ENCODE results near the gene PEX13. TPM values are rescaled to one million over a fixed set of nuclear protein-coding genes. Genes with fewer than 3 reads are reported as not detected.
"Not testable (repeated sequence)": the region's sequence is repeated elsewhere in the genome, so short reads cannot be mapped to it uniquely, and the experiment has no call there.

The PEX13 gene
- total and polyA plus RNA-seq, 2 of the 4 experiments (the other 2 are of a cell fraction) = 12.1 to 34.8 TPM

GRCh38 chr2:60982066-60982465 lies 35.5 kb upstream of the PEX13 start:
- H3K9me1 ChIP-seq (ENCODE audit: insufficient read depth, low read length); H3K4me3 ChIP-seq (ENCODE audit: insufficient read depth, low read depth, low read length); H4K8ac ChIP-seq (ENCODE audit: low read depth in 2 of 2, low read length in 2 of 2); H3K79me1 ChIP-seq (ENCODE audit: low read depth in 1 of 2, low read length in 2 of 2); H3K27me3 ChIP-seq (ENCODE audit: control insufficient read depth, insufficient read depth, low read length); ATAC-seq (ENCODE audit: low read depth); H3K9me3 ChIP-seq (ENCODE audit: control insufficient read depth, insufficient read depth, low read length); H2BK5ac ChIP-seq (ENCODE audit: low read depth, low read length, poor library complexity, severe bottlenecking); POLR2A ChIA-PET (ENCODE audit: unreplicated experiment); dilution Hi-C loops (cut with HindIII; ENCODE audit: low sequenced_read_pairs, unreplicated experiment); H3K4ac ChIP-seq (ENCODE audit: low read depth, low read length); H3K27ac ChIP-seq (ENCODE audit: insufficient read depth, low read length); H2AFZ ChIP-seq (replicated peaks; ENCODE audit: low read length, poor library complexity); DNase-seq; H2AK5ac ChIP-seq (ENCODE audit: low read depth, low read length); H3K4me1 ChIP-seq (ENCODE audit: control insufficient read depth, insufficient read depth, low read length); H3K9ac ChIP-seq (ENCODE audit: low read depth, low read length); H3K4me2 ChIP-seq (ENCODE audit: low read depth, low read length); H3K36me3 ChIP-seq (ENCODE audit: control insufficient read depth, insufficient read depth, low read length); H4K20me1 ChIP-seq (ENCODE audit: insufficient read depth, low read length); H2BK120ac ChIP-seq (ENCODE audit: low read depth, low read length); H3K18ac ChIP-seq (ENCODE audit: low read depth, low read length); H4K5ac ChIP-seq (ENCODE audit: low read depth, low read length); H2BK15ac ChIP-seq (ENCODE audit: low read depth, low read length); H3K56ac ChIP-seq (ENCODE audit: extremely low read depth, insufficient read depth, low read length); H4K91ac ChIP-seq (ENCODE audit: insufficient read depth, low read depth, low read length); H2AK9ac ChIP-seq (replicated peaks; ENCODE audit: low read depth, low read length, poor library complexity); in situ Hi-C loops (cut with MboI; ENCODE audit: low sequenced_read_pairs); H2BK20ac ChIP-seq (ENCODE audit: low read depth, low read length); intact Hi-C loops (cut with micrococcal nuclease); BruUV-seq (replicated peaks); H3K23ac ChIP-seq (ENCODE audit: low read depth, low read length); H3K14ac ChIP-seq (replicated peaks; ENCODE audit: low read depth, low read length): not testable (repeated sequence)
- WGBS, 2 experiments (ENCODE audit: extremely low coverage in 2 of 2, insufficient read length in 1 of 2) = no CpG with 5 or more reads among the region's 3 CpGs
- CTCF ChIA-PET = interaction anchor here (0.6 kb wide), 1 partner anchor 185 kb away, joined by 3 read pairs; no protein-coding TSS in a partner anchor
